Right lobe of liver (tissue), 4 donors: ENCODE measurements around the gene LTBP3.

ENCODE experiments used
- POLR2A ChIP-seq: fragments of 450-650 bp; IDR thresholded peaks from one replicate; pipeline ENCODE4 v1.6.1; 2017; ENCODE audit warnings: antibody characterized with exemption, mild to moderate bottlenecking
- TF ChIP-seq, protein P1 (sequence below), 4 donors: fragments of 200-600 bp in 3 of 4; fragments of 450-650 bp in 1 of 4; IDR thresholded peaks; one replicate each; pipeline versions ENCODE4 v1.5.1 to v1.8.0; 2016 to 2022; ENCODE audit warnings: antibody characterized with exemption in 4 of 4, mild to moderate bottlenecking in 2 of 4
- donor health status: DM: no; HTN: no; CAD: no.
- donor health status: DM: no; HTN: no; CAD: no.
- donor health status: DM: no; HTN: yes; CAD: no.

DNA sequence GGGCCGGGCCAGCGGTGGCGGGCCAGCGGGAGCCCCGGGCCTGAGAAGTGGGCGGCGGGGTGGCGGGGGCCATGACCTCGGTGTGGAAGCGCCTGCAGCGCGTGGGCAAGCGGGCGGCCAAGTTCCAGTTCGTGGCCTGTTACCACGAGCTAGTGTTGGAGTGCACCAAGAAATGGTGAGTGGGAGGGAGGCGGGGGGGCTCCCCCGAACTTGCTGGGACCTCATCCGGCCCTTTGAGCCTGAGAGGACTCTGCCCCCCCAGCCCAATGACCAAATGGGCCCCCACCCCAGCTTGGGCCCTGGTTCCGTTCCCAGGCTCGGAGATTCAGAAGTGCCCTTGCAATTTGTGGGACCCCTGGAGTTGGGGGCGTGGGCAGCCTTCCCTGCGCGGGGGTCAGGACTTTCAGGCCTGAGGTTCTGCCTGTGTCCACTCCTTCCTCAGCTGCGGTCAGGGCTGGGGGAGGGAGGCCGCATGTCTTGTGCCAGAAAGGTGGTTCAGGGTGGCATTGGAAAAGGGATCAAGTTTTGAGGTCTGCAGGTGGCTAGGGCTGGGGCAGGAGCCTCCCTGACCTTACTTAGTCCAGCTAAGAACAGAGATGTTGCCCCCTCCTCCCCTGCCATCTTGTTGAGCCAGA, 18.2 kb upstream of the LTBP3 start:
- TF ChIP-seq POLR2A: no peak
- TF ChIP-seq, protein P1, sequence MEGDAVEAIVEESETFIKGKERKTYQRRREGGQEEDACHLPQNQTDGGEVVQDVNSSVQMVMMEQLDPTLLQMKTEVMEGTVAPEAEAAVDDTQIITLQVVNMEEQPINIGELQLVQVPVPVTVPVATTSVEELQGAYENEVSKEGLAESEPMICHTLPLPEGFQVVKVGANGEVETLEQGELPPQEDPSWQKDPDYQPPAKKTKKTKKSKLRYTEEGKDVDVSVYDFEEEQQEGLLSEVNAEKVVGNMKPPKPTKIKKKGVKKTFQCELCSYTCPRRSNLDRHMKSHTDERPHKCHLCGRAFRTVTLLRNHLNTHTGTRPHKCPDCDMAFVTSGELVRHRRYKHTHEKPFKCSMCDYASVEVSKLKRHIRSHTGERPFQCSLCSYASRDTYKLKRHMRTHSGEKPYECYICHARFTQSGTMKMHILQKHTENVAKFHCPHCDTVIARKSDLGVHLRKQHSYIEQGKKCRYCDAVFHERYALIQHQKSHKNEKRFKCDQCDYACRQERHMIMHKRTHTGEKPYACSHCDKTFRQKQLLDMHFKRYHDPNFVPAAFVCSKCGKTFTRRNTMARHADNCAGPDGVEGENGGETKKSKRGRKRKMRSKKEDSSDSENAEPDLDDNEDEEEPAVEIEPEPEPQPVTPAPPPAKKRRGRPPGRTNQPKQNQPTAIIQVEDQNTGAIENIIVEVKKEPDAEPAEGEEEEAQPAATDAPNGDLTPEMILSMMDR (IDR thresholded peaks at IDR 0.05): no peak
